Measurements from ENCODE around the gene GGT5.

DNA sequence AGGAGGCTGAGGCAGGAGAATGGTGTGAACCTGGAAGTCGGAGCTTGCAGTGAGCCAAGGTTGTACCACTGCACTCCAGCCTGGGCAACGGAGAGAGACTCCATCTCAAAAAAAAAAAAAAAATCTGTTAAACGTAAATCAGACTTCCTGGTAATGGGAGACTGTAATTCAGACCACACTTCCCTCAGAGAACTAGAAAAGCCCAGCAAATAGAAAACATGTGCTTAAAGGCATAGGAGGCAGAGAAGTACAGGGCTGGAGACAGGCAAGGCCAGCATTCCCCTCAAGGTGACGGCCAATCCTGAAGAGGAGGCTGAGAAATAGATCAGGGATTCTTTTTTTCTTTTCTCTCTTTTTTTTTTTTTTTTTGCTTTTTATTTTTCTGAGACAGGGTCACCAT is 8.2 kb downstream of the GGT5 start:
- TF ChIP-seq GABPB1 (CRISPR knock-in tag; IDR thresholded peaks at IDR 0.05), result no peak
- TF ChIP-seq, protein P1, sequence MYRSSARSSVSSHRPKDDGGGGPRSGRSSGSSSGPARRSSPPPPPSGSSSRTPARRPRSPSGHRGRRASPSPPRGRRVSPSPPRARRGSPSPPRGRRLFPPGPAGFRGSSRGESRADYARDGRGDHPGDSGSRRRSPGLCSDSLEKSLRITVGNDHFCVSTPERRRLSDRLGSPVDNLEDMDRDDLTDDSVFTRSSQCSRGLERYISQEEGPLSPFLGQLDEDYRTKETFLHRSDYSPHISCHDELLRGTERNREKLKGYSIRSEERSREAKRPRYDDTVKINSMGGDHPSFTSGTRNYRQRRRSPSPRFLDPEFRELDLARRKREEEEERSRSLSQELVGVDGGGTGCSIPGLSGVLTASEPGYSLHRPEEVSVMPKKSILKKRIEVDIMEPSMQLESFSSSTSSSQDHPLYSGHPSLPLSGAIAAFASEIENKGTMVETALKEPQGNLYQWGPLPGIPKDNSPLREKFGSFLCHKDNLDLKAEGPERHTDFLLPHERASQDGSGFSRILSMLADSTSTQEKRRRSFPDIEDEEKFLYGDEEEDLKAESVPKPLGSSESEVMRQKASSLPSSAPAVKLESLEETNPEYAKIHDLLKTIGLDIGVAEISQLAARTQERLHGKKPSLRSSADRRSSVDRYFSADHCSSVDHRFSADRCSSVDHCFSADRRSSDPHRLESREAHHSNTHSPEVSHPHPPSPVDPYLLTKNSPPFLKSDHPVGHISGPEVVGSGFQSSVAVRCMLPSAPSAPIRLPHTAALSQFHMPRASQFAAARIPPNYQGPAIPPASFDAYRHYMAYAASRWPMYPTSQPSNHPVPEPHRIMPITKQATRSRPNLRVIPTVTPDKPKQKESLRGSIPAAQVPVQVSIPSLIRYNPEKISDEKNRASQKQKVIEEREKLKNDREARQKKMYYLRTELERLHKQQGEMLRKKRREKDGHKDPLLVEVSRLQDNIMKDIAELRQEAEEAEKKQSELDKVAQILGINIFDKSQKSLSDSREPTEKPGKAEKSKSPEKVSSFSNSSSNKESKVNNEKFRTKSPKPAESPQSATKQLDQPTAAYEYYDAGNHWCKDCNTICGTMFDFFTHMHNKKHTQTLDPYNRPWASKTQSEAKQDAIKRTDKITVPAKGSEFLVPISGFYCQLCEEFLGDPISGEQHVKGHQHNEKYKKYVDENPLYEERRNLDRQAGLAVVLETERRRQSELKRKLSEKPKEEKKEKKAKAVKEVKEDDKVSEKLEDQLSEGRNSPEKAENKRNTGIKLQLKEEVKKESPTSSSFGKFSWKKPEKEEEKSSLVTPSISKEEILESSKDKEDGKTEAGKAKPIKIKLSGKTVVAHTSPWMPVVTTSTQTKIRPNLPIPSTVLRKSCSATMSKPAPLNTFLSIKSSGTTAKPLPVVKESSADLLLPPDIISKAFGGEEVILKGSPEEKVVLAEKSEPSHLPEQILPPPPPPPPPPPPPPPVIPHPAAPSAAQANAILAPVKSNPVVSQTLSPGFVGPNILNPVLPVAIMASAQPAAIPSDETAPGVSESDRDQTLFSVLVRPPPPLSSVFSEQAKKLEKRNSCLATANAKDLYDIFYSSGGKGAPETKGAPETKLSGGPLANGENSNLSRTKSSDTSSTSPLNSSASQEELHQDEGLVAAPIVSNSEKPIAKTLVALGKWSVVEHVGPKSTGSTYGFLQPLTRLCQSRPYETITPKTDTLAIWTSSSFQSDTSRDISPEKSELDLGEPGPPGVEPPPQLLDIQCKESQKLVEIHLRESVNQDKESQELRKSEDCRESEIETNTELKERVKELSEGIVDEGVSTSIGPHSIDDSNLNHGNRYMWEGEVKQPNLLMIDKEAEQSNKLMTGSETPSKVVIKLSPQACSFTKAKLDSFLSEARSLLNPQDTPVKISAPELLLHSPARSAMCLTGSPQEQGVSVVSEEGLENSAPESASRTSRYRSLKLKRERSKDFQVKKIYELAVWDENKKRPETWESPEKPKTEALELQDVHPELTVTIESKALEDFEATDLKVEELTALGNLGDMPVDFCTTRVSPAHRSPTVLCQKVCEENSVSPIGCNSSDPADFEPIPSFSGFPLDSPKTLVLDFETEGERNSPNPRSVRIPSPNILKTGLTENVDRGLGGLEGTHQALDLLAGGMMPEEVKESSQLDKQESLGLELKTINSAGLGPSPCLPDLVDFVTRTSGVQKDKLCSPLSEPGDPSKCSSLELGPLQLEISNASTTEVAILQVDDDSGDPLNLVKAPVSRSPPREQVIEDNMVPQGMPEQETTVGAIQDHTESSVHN (CRISPR knock-in tag; IDR thresholded peaks at IDR 0.05), result no peak
- TF ChIP-seq, protein P2, sequence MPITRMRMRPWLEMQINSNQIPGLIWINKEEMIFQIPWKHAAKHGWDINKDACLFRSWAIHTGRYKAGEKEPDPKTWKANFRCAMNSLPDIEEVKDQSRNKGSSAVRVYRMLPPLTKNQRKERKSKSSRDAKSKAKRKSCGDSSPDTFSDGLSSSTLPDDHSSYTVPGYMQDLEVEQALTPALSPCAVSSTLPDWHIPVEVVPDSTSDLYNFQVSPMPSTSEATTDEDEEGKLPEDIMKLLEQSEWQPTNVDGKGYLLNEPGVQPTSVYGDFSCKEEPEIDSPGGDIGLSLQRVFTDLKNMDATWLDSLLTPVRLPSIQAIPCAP (CRISPR knock-in tag; IDR thresholded peaks at IDR 0.05; ENCODE audit: low read depth), result no peak
- TF ChIP-seq, protein P3, sequence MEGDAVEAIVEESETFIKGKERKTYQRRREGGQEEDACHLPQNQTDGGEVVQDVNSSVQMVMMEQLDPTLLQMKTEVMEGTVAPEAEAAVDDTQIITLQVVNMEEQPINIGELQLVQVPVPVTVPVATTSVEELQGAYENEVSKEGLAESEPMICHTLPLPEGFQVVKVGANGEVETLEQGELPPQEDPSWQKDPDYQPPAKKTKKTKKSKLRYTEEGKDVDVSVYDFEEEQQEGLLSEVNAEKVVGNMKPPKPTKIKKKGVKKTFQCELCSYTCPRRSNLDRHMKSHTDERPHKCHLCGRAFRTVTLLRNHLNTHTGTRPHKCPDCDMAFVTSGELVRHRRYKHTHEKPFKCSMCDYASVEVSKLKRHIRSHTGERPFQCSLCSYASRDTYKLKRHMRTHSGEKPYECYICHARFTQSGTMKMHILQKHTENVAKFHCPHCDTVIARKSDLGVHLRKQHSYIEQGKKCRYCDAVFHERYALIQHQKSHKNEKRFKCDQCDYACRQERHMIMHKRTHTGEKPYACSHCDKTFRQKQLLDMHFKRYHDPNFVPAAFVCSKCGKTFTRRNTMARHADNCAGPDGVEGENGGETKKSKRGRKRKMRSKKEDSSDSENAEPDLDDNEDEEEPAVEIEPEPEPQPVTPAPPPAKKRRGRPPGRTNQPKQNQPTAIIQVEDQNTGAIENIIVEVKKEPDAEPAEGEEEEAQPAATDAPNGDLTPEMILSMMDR (CRISPR knock-in tag; IDR thresholded peaks at IDR 0.05), result no peak

Measured in HepG2 (cell line).